Mesenchymal stem cell (in vitro differentiated cells and primary cell): ENCODE measurements around the gene BIK.

Experiments used
- DNase-seq: peaks from one replicate; pipeline ENCODE4 v3.0.0-alpha.2; 2013
- H2AFZ ChIP-seq: one replicate; pipeline ENCODE4 v1.6.1; 2013; ENCODE audit warnings: low read depth, mild to moderate bottlenecking, control low read depth, inconsistent platforms, low read length, moderate library complexity
- H2AK5ac ChIP-seq: 2 replicates; pipeline ENCODE4 v1.6.1; 2013; ENCODE audit warnings: low read length, moderate library complexity, mild to moderate bottlenecking, inconsistent platforms; ENCODE audit not compliant: severe bottlenecking
- H2BK120ac ChIP-seq: one replicate; pipeline ENCODE4 v1.6.1; 2013; ENCODE audit warnings: low read depth, mild to moderate bottlenecking, inconsistent platforms, low read length, moderate library complexity
- H2BK12ac ChIP-seq, 2 experiments: one replicate each; pipeline ENCODE4 v1.6.1; 2013; ENCODE audit warnings: inconsistent platforms in 2 of 2, low read length in 2 of 2, mild to moderate bottlenecking in 2 of 2, moderate library complexity in 2 of 2, control low read depth in 1 of 2
- H2BK15ac ChIP-seq: one replicate; pipeline ENCODE4 v1.6.1; 2013; ENCODE audit warnings: mild to moderate bottlenecking, low read depth, inconsistent platforms; ENCODE audit not compliant: poor library complexity, severe bottlenecking
- H2BK5ac ChIP-seq: 2 replicates; pipeline ENCODE4 v1.6.1; 2013; ENCODE audit warnings: low read depth, mild to moderate bottlenecking, low read length, control low read depth, inconsistent platforms; ENCODE audit not compliant: poor library complexity, severe bottlenecking
- H3K14ac ChIP-seq, 2 experiments: one replicate each; pipeline ENCODE4 v1.6.1; 2013; ENCODE audit warnings: inconsistent platforms in 2 of 2, low read length in 2 of 2, control low read depth in 1 of 2, mild to moderate bottlenecking in 1 of 2, moderate library complexity in 1 of 2
- H3K18ac ChIP-seq, 2 experiments: one replicate each; pipeline ENCODE4 v1.6.1; 2013; ENCODE audit warnings: inconsistent platforms in 2 of 2, low read length in 2 of 2, control low read depth in 1 of 2, low read depth in 1 of 2, mild to moderate bottlenecking in 1 of 2
- H3K23ac ChIP-seq, 2 experiments: one replicate each; pipeline ENCODE4 v1.6.1; 2013; ENCODE audit warnings: inconsistent platforms in 2 of 2, low read length in 2 of 2, mild to moderate bottlenecking in 2 of 2, moderate library complexity in 2 of 2, control low read depth in 1 of 2
- H3K27ac ChIP-seq: 2 replicates; pipeline ENCODE4 v1.5.1; 2013; ENCODE audit warnings: mild to moderate bottlenecking, moderate library complexity, low read length, control low read depth, inconsistent platforms; ENCODE audit not compliant: poor library complexity, severe bottlenecking
- H3K27me3 ChIP-seq, 2 experiments: 2 replicates each; pipeline versions ENCODE4 v1.6.1 to v1.7.0; 2013; ENCODE audit warnings: low read length in 2 of 2, mild to moderate bottlenecking in 2 of 2, moderate library complexity in 2 of 2, control low read depth in 1 of 2, inconsistent platforms in 1 of 2; ENCODE audit not compliant: control insufficient read depth in 1 of 2, insufficient read depth in 1 of 2
- H3K36me3 ChIP-seq, 2 experiments: 2 replicates each; pipeline versions ENCODE4 v1.6.1 to v1.7.0; 2013; ENCODE audit warnings: low read length in 2 of 2, control low read depth in 1 of 2, inconsistent platforms in 1 of 2, low read depth in 1 of 2, mild to moderate bottlenecking in 1 of 2; ENCODE audit not compliant: insufficient read depth in 2 of 2, control insufficient read depth in 1 of 2
- H3K4ac ChIP-seq, 2 experiments: one replicate each; pipeline ENCODE4 v1.6.1; 2013; ENCODE audit warnings: inconsistent platforms in 2 of 2, low read length in 2 of 2, mild to moderate bottlenecking in 2 of 2, moderate library complexity in 2 of 2, control low read depth in 1 of 2, low read depth in 1 of 2
- H3K4me1 ChIP-seq: 2 replicates; pipeline ENCODE4 v1.6.1; 2013; ENCODE audit warnings: low read depth, low read length, control low read depth; ENCODE audit not compliant: control insufficient read depth, insufficient read depth
- H3K4me2 ChIP-seq: 2 replicates; pipeline ENCODE4 v1.6.1; 2013; ENCODE audit warnings: low read length, mild to moderate bottlenecking, inconsistent platforms; ENCODE audit not compliant: poor library complexity, severe bottlenecking
- H3K4me3 ChIP-seq, 2 experiments: 2 replicates each; pipeline versions ENCODE4 v1.5.1 to v1.7.0; 2013; ENCODE audit warnings: low read length in 2 of 2, mild to moderate bottlenecking in 2 of 2, control low read depth in 1 of 2, low read depth in 1 of 2; ENCODE audit not compliant: insufficient read depth in 1 of 2
- H3K79me1 ChIP-seq: replicated peaks from 2 replicates; pipeline ENCODE4 v1.6.1; 2013; ENCODE audit warnings: mild to moderate bottlenecking, control low read depth, low read length, inconsistent platforms; ENCODE audit not compliant: poor library complexity, severe bottlenecking
- H3K9ac ChIP-seq: 2 replicates; pipeline ENCODE4 v1.7.0; 2013; ENCODE audit warnings: mild to moderate bottlenecking, low read length, moderate library complexity
- H3K9me3 ChIP-seq: 2 replicates; pipeline ENCODE4 v1.7.0; 2013; ENCODE audit warnings: mild to moderate bottlenecking, low read length; ENCODE audit not compliant: control insufficient read depth
- H4K8ac ChIP-seq: one replicate; pipeline ENCODE4 v1.6.1; 2013; ENCODE audit warnings: inconsistent platforms, mild to moderate bottlenecking, low read length, moderate library complexity
- H4K91ac ChIP-seq: one replicate; pipeline ENCODE4 v1.6.1; 2013; ENCODE audit warnings: mild to moderate bottlenecking, low read length, inconsistent platforms
- WGBS: methylation state at CpG from one replicate; pipeline ENCODE4 v1.1.7; 2013; ENCODE audit warnings: mixed read lengths; 5-methylcytosine and 5-hydroxymethylcytosine counted together

The BIK gene

GRCh38 chr22:43172191-43172590 is 61.6 kb downstream of the BIK start:
- peaks cover 9% of the 10 kb centered on the region for H3K79me1 ChIP-seq

GRCh38 chr22:43173566-43173965 is 63.0 kb downstream of the BIK start:
- Histone ChIP-seq H2BK12ac (no peak overlapping the region), H3K9me3 (no peaks in the 10 kb centered on the region), H2BK5ac (no peak overlapping the region), H2BK120ac (no peak overlapping the region), H3K27ac (no peak overlapping the region), H3K4me3 (no peak overlapping the region), H3K18ac (no peak overlapping the region), H3K23ac (no peak overlapping the region), H2BK15ac (no peak overlapping the region), H2AK5ac (no peak overlapping the region), H3K9ac (no peak overlapping the region), H3K36me3 (peaks cover 70 to 80% of the 10 kb centered on the region in 2 experiments), H3K27me3 (no peaks in the 10 kb centered on the region), H3K4me2 (no peak overlapping the region), H3K4ac (no peak overlapping the region), H4K91ac (no peak overlapping the region), H3K14ac (no peak overlapping the region), H3K79me1 (peaks cover 9% of the 10 kb centered on the region), H3K4me1 (peaks cover 20% of the 10 kb centered on the region), H4K8ac (no peak overlapping the region), H2AFZ (no peak overlapping the region)
- DNase-seq: no peak
- 98% methylated on average over 9 of the region's 9 CpGs for WGBS

More at GRCh38 chr22:43172191-43172590, 61.6 kb downstream of the BIK start:
- H3K9ac ChIP-seq: no peak overlapping the region
- no peak for DNase-seq
- H3K36me3 ChIP-seq: peaks cover 69 to 81% of the 10 kb centered on the region in 2 experiments
- H3K23ac ChIP-seq: no peak overlapping the region
- WGBS: 98% methylated on average over 18 of the region's 19 CpGs
- H3K4me3 ChIP-seq: no peak overlapping the region
- H2BK12ac ChIP-seq: no peak overlapping the region
- no peak overlapping the region for H2AFZ ChIP-seq
- H4K91ac ChIP-seq: no peak overlapping the region
- H4K8ac ChIP-seq: no peak overlapping the region
- H2BK15ac ChIP-seq: no peak overlapping the region
- no peak overlapping the region for H2BK120ac ChIP-seq
- no peak overlapping the region for H3K27ac ChIP-seq
- H3K9me3 ChIP-seq: no peaks in the 10 kb centered on the region
- H2BK5ac ChIP-seq: no peak overlapping the region
- peaks cover 28% of the 10 kb centered on the region for H3K4me1 ChIP-seq
- H3K14ac ChIP-seq: no peak overlapping the region
- no peak overlapping the region for H3K18ac ChIP-seq
- H3K4ac ChIP-seq: no peak overlapping the region
- no peak overlapping the region for H2AK5ac ChIP-seq
- no peak overlapping the region for H3K4me2 ChIP-seq
- H3K27me3 ChIP-seq: no peaks in the 10 kb centered on the region

DNA sequence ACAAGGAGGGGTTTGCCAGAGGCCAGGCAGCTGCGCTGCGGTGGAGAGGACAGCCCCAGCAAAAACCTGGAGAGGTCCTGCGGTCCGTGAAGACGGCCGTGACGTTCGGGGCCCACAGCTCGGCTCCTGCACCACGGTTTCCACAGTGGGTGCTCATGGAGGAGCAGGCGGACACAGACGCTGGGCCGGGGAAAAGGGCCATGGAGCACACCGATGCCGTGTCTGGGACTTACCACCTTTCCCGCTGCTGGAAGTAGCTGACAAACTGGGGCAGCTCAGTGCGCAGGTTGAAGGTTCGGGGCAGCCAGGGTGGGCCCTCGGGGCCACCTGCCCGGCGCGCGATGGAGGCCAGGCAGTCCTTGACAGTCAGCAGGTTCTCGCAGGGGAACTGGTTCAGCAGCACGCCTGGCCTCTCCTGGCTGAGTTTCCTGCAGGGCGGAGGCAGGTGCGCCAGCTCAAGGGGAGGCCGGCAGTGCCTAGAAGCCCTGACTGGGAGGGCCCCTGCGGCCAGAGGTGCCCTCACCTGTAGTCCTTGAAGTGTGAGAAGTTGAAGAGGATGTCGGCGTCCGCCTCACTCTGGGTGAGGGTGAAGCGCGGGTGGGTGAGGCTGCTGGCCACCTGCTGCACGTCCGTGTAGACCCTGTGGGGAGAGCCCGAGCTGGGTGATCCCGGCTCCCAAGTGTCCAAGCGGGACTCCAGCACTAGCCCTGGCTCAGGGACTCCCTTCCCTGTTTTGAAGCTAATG is 63.6 kb downstream of the BIK start:
- H3K36me3 ChIP-seq: peaks cover 76 to 83% of the 10 kb centered on the region in 2 experiments
- H3K27me3 ChIP-seq: no peaks in the 10 kb centered on the region
- no peak overlapping the region for H2AK5ac ChIP-seq
- no peak overlapping the region for H3K23ac ChIP-seq
- no peak overlapping the region for H4K8ac ChIP-seq
- no peak overlapping the region for H3K4me2 ChIP-seq
- H2BK12ac ChIP-seq: no peak overlapping the region
- H2BK120ac ChIP-seq: no peak overlapping the region
- no peak overlapping the region for H4K91ac ChIP-seq
- no peak overlapping the region for H3K9ac ChIP-seq
- peaks cover 9% of the 10 kb centered on the region for H3K79me1 ChIP-seq
- H2AFZ ChIP-seq: no peak overlapping the region
- 97% methylated on average over 39 of the region's 39 CpGs for WGBS
- H2BK5ac ChIP-seq: no peak overlapping the region
- no peak for DNase-seq
- H3K9me3 ChIP-seq: no peaks in the 10 kb centered on the region
- no peak overlapping the region for H3K18ac ChIP-seq
- H3K4me1 ChIP-seq: peaks cover 14% of the 10 kb centered on the region
- no peak overlapping the region for H3K14ac ChIP-seq
- H3K4ac ChIP-seq: no peak overlapping the region
- H3K4me3 ChIP-seq: no peak overlapping the region
- H2BK15ac ChIP-seq: no peak overlapping the region
- no peak overlapping the region for H3K27ac ChIP-seq

DNA sequence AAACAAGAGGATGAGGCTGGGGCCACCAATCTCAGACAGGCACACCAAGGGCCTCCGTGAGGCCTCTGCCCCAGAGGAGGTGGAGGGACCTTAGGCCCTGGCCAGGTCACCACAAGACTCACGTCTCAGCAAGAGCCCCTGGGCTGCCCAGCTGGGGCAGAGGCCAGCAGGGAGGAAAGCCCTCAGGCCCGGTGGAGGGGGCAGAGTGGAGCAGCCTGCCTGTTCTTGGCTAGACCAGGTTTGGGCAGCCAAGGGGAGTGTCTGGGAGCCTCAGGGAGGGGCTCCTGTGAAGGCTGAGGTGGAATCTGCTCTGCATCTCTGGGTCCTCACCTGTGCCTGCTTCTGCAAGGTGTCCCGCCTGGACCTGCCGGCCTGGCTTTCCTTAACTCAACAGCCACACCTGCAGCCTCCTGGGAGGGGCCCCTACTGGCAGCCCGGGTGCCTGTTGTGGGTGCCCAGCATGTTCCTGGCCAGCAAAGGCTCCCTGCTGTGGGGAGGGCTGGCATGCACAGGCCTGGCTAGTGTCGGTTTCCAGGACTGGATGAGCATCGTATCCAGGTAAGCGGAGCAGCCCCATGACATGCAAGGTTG is 64.5 kb downstream of the BIK start:
- H4K91ac ChIP-seq: no peak overlapping the region
- WGBS: 95% methylated on average over 9 of the region's 9 CpGs

More for the DNA sequence above, 64.5 kb downstream of the BIK start:
- Histone ChIP-seq H2BK5ac (no peak overlapping the region), H3K9me3 (no peaks in the 10 kb centered on the region), H3K4ac (no peak overlapping the region), H3K9ac (no peak overlapping the region), H2BK15ac (no peak overlapping the region), H2BK120ac (no peak overlapping the region), H3K27me3 (no peaks in the 10 kb centered on the region), H3K4me2 (no peak overlapping the region), H3K18ac (no peak overlapping the region), H2AK5ac (no peak overlapping the region), H2BK12ac (no peak overlapping the region), H3K14ac (no peak overlapping the region), H3K79me1 (peaks cover 6% of the 10 kb centered on the region), H3K27ac (no peak overlapping the region), H3K4me1 (peaks cover 14% of the 10 kb centered on the region), H3K4me3 (no peak overlapping the region), H3K23ac (no peak overlapping the region), H4K8ac (no peak overlapping the region), H3K36me3 (peaks cover 76 to 83% of the 10 kb centered on the region in 2 experiments), H2AFZ (no peak overlapping the region)
- no peak for DNase-seq
